ENCODE measurements around the gene EMCN. TPM values are rescaled to one million over a fixed set of nuclear protein-coding genes. Genes with fewer than 3 reads are reported as not detected.

Gene EMCN
- total RNA-seq, 1 experiment from 2014 or later, result not detected

GRCh38 chr4:100360211-100360610 is 157.6 kb downstream of the EMCN start:
- peaks cover 3% of the 10 kb centered on the region; the same call in 1 of the 2 replicates for H3F3A ChIP-seq (ENCODE audit: insufficient read depth, low read depth)
- H3K79me2 ChIP-seq (ENCODE audit: low read depth), result no peaks in the 10 kb centered on the region
- BruUV-seq (replicated peaks), result no TSS peak
- H3K27ac ChIP-seq, result no peak overlapping the region
- peaks cover 12% of the 10 kb centered on the region; the same call in 1 of the 2 replicates for H3K9me3 ChIP-seq (ENCODE audit: insufficient read depth, low read depth)
- intact Hi-C loops (cut with micrococcal nuclease; ENCODE audit: unreplicated experiment), result no loop called here
- ChIA-PET CTCF (no interaction called here), POLR2A (ENCODE audit: unreplicated experiment) (no interaction called here)
- no peak overlapping the region for H3K4me2 ChIP-seq
- DNase-seq, result no peak
- H3K27me3 ChIP-seq (ENCODE audit: insufficient read depth, low read depth), result no peaks in the 10 kb centered on the region
- no peaks in the 10 kb centered on the region for H3K4me1 ChIP-seq (replicated peaks; ENCODE audit: insufficient read depth)
- TF ChIP-seq EZH2 (IDR thresholded peaks at IDR 0.05; ENCODE audit: low read depth) (no peak), CTCF (conservative IDR thresholded peaks at IDR 0.05) (no peak)
- no peaks in the 10 kb centered on the region for H3K9me2 ChIP-seq (ENCODE audit: insufficient read depth)
- H2AFZ ChIP-seq, result no peak overlapping the region
- H3K36me3 ChIP-seq (ENCODE audit: low read depth), result no peaks in the 10 kb centered on the region
- no peaks in the 10 kb centered on the region for H4K20me1 ChIP-seq (ENCODE audit: insufficient read depth)
- no peak overlapping the region for H3K4me3 ChIP-seq

- CTCF ChIA-PET, result no interaction called here
- Histone ChIP-seq H3K4me3 (no peak overlapping the region), H3F3A (ENCODE audit: insufficient read depth, low read depth) (peaks cover 3% of the 10 kb centered on the region; the same call in 1 of the 2 replicates), H4K20me1 (ENCODE audit: insufficient read depth) (no peaks in the 10 kb centered on the region), H3K9me2 (ENCODE audit: insufficient read depth) (no peaks in the 10 kb centered on the region), H3K36me3 (ENCODE audit: low read depth) (no peaks in the 10 kb centered on the region), H3K79me2 (ENCODE audit: low read depth) (no peaks in the 10 kb centered on the region), H3K27me3 (ENCODE audit: insufficient read depth, low read depth) (no peaks in the 10 kb centered on the region), H3K4me1 (replicated peaks; ENCODE audit: insufficient read depth) (no peaks in the 10 kb centered on the region), H3K27ac (no peak overlapping the region), H2AFZ (no peak overlapping the region), H3K4me2 (no peak overlapping the region), H3K9me3 (ENCODE audit: insufficient read depth, low read depth) (peaks cover 12% of the 10 kb centered on the region; the same call in 1 of the 2 replicates)
- DNase-seq, result no peak
- no TSS peak for BruUV-seq (replicated peaks)
- POLR2A ChIA-PET (ENCODE audit: unreplicated experiment), result no interaction called here
- TF ChIP-seq CTCF (conservative IDR thresholded peaks at IDR 0.05) (no peak), EZH2 (IDR thresholded peaks at IDR 0.05; ENCODE audit: low read depth) (no peak)
- intact Hi-C loops (cut with micrococcal nuclease; ENCODE audit: unreplicated experiment), result no loop called here
Measured at GRCh38 chr4:100359441-100359840, 158.4 kb downstream of the EMCN start.

GRCh38 chr4:100357542-100357941 is 160.3 kb downstream of the EMCN start:
- intact Hi-C loops (cut with micrococcal nuclease; ENCODE audit: unreplicated experiment), result no loop called here

More at GRCh38 chr4:100357542-100357941, 160.3 kb downstream of the EMCN start:
- no peak for TF ChIP-seq EZH2 (IDR thresholded peaks at IDR 0.05; ENCODE audit: low read depth)
- TF ChIP-seq CTCF (conservative IDR thresholded peaks at IDR 0.05), result no peak
- Histone ChIP-seq H3K36me3 (ENCODE audit: low read depth) (no peaks in the 10 kb centered on the region), H4K20me1 (ENCODE audit: insufficient read depth) (no peaks in the 10 kb centered on the region), H3K9me2 (ENCODE audit: insufficient read depth) (no peaks in the 10 kb centered on the region), H2AFZ (no peak overlapping the region), H3K9me3 (ENCODE audit: insufficient read depth, low read depth) (peaks cover 12% of the 10 kb centered on the region; the same call in 1 of the 2 replicates), H3K27ac (no peak overlapping the region), H3K27me3 (ENCODE audit: insufficient read depth, low read depth) (no peaks in the 10 kb centered on the region), H3K4me2 (no peak overlapping the region), H3K4me3 (no peak overlapping the region), H3K4me1 (replicated peaks; ENCODE audit: insufficient read depth) (no peaks in the 10 kb centered on the region), H3F3A (ENCODE audit: insufficient read depth, low read depth) (peaks cover 3% of the 10 kb centered on the region; the same call in 1 of the 2 replicates), H3K79me2 (ENCODE audit: low read depth) (no peaks in the 10 kb centered on the region)
- DNase-seq, result no peak
- ChIA-PET CTCF (no interaction called here), POLR2A (ENCODE audit: unreplicated experiment) (no interaction called here)
- BruUV-seq (replicated peaks), result no TSS peak

Measured in PC-9 (cell line).